ENCODE data around the gene SLC16A4. TPM values are rescaled to one million over a fixed set of nuclear protein-coding genes. Genes with fewer than 3 reads are reported as not detected.

The SLC16A4 gene
- total and polyA plus RNA-seq, 2 of the 8 experiments (the other 6 are each of a cell fraction or from before 2014, with no cell fraction given): 0.30 to 0.43 TPM

GRCh38 chr1:110321846-110322245, 69.0 kb downstream of the SLC16A4 start:
- no peak overlapping the region for H3K9ac ChIP-seq (replicated peaks in 1 of 4; ENCODE audit: extremely low read depth in 1 of 4, low read depth in 3 of 4, low read length in 3 of 4)
- no peaks in the 10 kb centered on the region for H4K20me1 ChIP-seq (replicated peaks in 1 of 2; ENCODE audit: control insufficient read depth in 1 of 2, insufficient read depth in 2 of 2, low read length in 2 of 2)
- no peak overlapping the region for H2BK120ac ChIP-seq (replicated peaks; ENCODE audit: low read depth, low read length)
- H3K4me1 ChIP-seq (replicated peaks in 1 of 4; ENCODE audit: control insufficient read depth in 3 of 4, insufficient read depth in 4 of 4, low read length in 3 of 4): no peaks in the 10 kb centered on the region
- FAIRE-seq: no peak
- no peak overlapping the region for H3K4ac ChIP-seq (replicated peaks; ENCODE audit: insufficient read length, low read depth, low read length)
- H3K36me3 ChIP-seq (ENCODE audit: control insufficient read depth in 2 of 4, insufficient read depth in 4 of 4, low read length in 3 of 4): no peaks in the 10 kb centered on the region
- ChIA-PET POLR2A (ENCODE audit: partially characterized antibody) (no interaction called here), CTCF (ENCODE audit: partially characterized antibody) (interaction anchor here (0.8 to 34.1 kb wide), 6 partner anchors 9 to 125 kb away, joined by 3 to 1001 read pairs (median 3); partner anchors contain the start of gene KCNC4)
- H3K9me3 ChIP-seq (ENCODE audit: insufficient read depth in 2 of 2, low read depth in 1 of 2, low read length in 1 of 2): no peaks in the 10 kb centered on the region
- H2BK15ac ChIP-seq (ENCODE audit: low read length): no peak overlapping the region
- H3K79me2 ChIP-seq (ENCODE audit: control insufficient read depth in 1 of 2, insufficient read depth in 2 of 2, low read length in 2 of 2): no peaks in the 10 kb centered on the region
- no peak overlapping the region for H2BK5ac ChIP-seq (ENCODE audit: low read depth, low read length)
- H4K8ac ChIP-seq (ENCODE audit: extremely low read depth, insufficient read depth, low read length): no peak overlapping the region
- WGBS, 2 experiments (ENCODE audit: extremely low coverage in 1 of 2, insufficient coverage in 1 of 2, insufficient read length in 1 of 2, insufficient replicate concordance in 2 of 2, low coverage in 1 of 2, low lambda C conversion rate in 2 of 2, missing lambda C conversion rate in 1 of 2): 83% methylated on average over 4 of the region's 4 CpGs; no CpG with 5 or more reads in 1 of the 2 experiments
- H3K79me1 ChIP-seq (ENCODE audit: low read depth, low read length): no peaks in the 10 kb centered on the region
- H3K27me3 ChIP-seq (replicated peaks in 1 of 4; ENCODE audit: control insufficient read depth in 3 of 4, extremely low read depth in 1 of 4, insufficient read depth in 3 of 4, low read length in 3 of 4): no peaks in the 10 kb centered on the region; a peak in 1 of 7 replicates
- H4K91ac ChIP-seq (replicated peaks; ENCODE audit: insufficient read length, low read length): no peak overlapping the region
- H3K14ac ChIP-seq (ENCODE audit: insufficient read length): no peak overlapping the region
- H4K5ac ChIP-seq (ENCODE audit: insufficient read length, low read depth, low read length): no peak overlapping the region
- H2AK5ac ChIP-seq (ENCODE audit: low read depth, low read length): no peak overlapping the region
- no peak overlapping the region for H3K4me2 ChIP-seq (ENCODE audit: insufficient read depth in 1 of 2, low read depth in 2 of 2, low read length in 2 of 2)
- TF ChIP-seq CBX8 (IDR thresholded peaks at IDR 0.05; ENCODE audit: borderline replicate concordance, low read depth, low read length): no peak
- TF ChIP-seq POLR2A (IDR thresholded peaks at IDR 0.05; ENCODE audit: control extremely low read depth in 1 of 2, low read depth in 2 of 2, low read length in 2 of 2): no peak
- TF ChIP-seq E2F6 (IDR thresholded peaks at IDR 0.05): no peak
- TF ChIP-seq HDAC2 (IDR thresholded peaks at IDR 0.05; ENCODE audit: borderline replicate concordance in 1 of 2, low read depth in 2 of 2, low read length in 2 of 2): no peak
- TF ChIP-seq SP1 (IDR thresholded peaks at IDR 0.05; ENCODE audit: low read depth, low read length): no peak
- no peak for TF ChIP-seq RNF2 (IDR thresholded peaks at IDR 0.05; ENCODE audit: borderline replicate concordance, low read depth, low read length, missing control alignments, poor library complexity, severe bottlenecking)
- TF ChIP-seq JUND (IDR thresholded peaks at IDR 0.05; ENCODE audit: low read length): no peak
- TF ChIP-seq MAX (IDR thresholded peaks at IDR 0.05): no peak
- no peak overlapping the region for H2AFZ ChIP-seq (ENCODE audit: low read length)
- H3K23me2 ChIP-seq (ENCODE audit: low read depth, low read length): no peaks in the 10 kb centered on the region
- H2BK12ac ChIP-seq (ENCODE audit: low read depth, low read length): no peak overlapping the region
- no peak overlapping the region for H2BK20ac ChIP-seq (ENCODE audit: low read length)
- no peak overlapping the region for H3K4me3 ChIP-seq (ENCODE audit: extremely low read depth in 1 of 4, insufficient read depth in 2 of 4, low read depth in 3 of 4, low read length in 4 of 4)
- no peak for DNase-seq (ENCODE audit: low read depth in 1 of 2, low spot score in 2 of 2)
- no peak overlapping the region for H3K23ac ChIP-seq (ENCODE audit: insufficient read length)
- no peak overlapping the region for H3K27ac ChIP-seq (ENCODE audit: low read depth, low read length)
- no peak overlapping the region for H3K18ac ChIP-seq (ENCODE audit: extremely low read depth, low read length)
- H3K56ac ChIP-seq (replicated peaks; ENCODE audit: insufficient read length, low read depth, low read length): no peak overlapping the region

Data from H1 (cell line).